GM19324 (cell line): ENCODE data around the gene CSTPP1.

ENCODE experiments used
- ATAC-seq: cut with Tn5 transposase; IDR thresholded peaks from one replicate; pipeline ENCODE4 v1.9.1; 2021; ENCODE audit warnings: mild to moderate bottlenecking, moderate library complexity; ENCODE audit not compliant: unreplicated experiment, low FRiP score

Gene CSTPP1

GRCh38 chr11:46936138-46937110, at the start of gene CSTPP1:
Gene CSTPP1, plus strand, starts transcription at chr11:46936761. Its CDS starts 45 bp downstream, at chr11:46936806.
- ATAC-seq: peak; percentile 82

- ATAC-seq: no peak
Measured at GRCh38 chr11:46888636-46889035, 47.9 kb upstream of the CSTPP1 start.

- ATAC-seq: no peak
Measured at GRCh38 chr11:46889251-46889650, 47.3 kb upstream of the CSTPP1 start.

GRCh38 chr11:46889689-46890475, 46.7 kb upstream of the CSTPP1 start:
- ATAC-seq: no peak

- no peak for ATAC-seq
Measured at GRCh38 chr11:46890665-46891064, 45.9 kb upstream of the CSTPP1 start.

- ATAC-seq: no peak
Measured at GRCh38 chr11:46892109-46892508, 44.5 kb upstream of the CSTPP1 start.

- no peak for ATAC-seq
Measured at GRCh38 chr11:46892838-46893237, 43.7 kb upstream of the CSTPP1 start.

- ATAC-seq: no peak
Measured at GRCh38 chr11:46894506-46894905, 42.1 kb upstream of the CSTPP1 start.

GRCh38 chr11:46894961-46895360, 41.6 kb upstream of the CSTPP1 start:
- ATAC-seq: no peak

GRCh38 chr11:46895821-46896220, 40.7 kb upstream of the CSTPP1 start:
- no peak for ATAC-seq

GRCh38 chr11:46896719-46897406, 39.7 kb upstream of the CSTPP1 start:
- no peak for ATAC-seq

GRCh38 chr11:46898396-46899095, 38.0 kb upstream of the CSTPP1 start:
- no peak for ATAC-seq

- ATAC-seq: no peak
Measured at GRCh38 chr11:46899501-46900025, 37.0 kb upstream of the CSTPP1 start.

- ATAC-seq: no peak
Measured at GRCh38 chr11:46900091-46900746, 36.3 kb upstream of the CSTPP1 start.

- ATAC-seq: no peak
Measured at GRCh38 chr11:46901156-46901555, 35.4 kb upstream of the CSTPP1 start.

GRCh38 chr11:46902694-46903093, 33.9 kb upstream of the CSTPP1 start:
- ATAC-seq: no peak

GRCh38 chr11:46903846-46904245, 32.7 kb upstream of the CSTPP1 start:
- ATAC-seq: no peak

- ATAC-seq: no peak
Measured at GRCh38 chr11:46905806-46906205, 30.8 kb upstream of the CSTPP1 start.

GRCh38 chr11:46906609-46907041, 29.9 kb upstream of the CSTPP1 start:
- ATAC-seq: no peak
